Measurements from ENCODE around the gene GGACT. TPM values are rescaled to one million over a fixed set of nuclear protein-coding genes. Genes with fewer than 3 reads are reported as not detected.

The GGACT gene
- total and polyA plus RNA-seq, 2 of the 8 experiments (the other 6 are each of a cell fraction or from before 2014, with no cell fraction given): 1.1 to 1.5 TPM

GRCh38 chr13:100602493-100603111 lies 14.0 kb upstream of the GGACT start:
- Histone ChIP-seq H2BK12ac (ENCODE audit: low read depth, low read length) (no peak overlapping the region), H4K20me1 (replicated peaks in 1 of 2; ENCODE audit: control insufficient read depth in 1 of 2, insufficient read depth in 2 of 2, low read length in 2 of 2) (no peaks in the 10 kb centered on the region), H4K91ac (replicated peaks; ENCODE audit: insufficient read length, low read length) (no peak overlapping the region), H2AFZ (ENCODE audit: low read length) (no peak overlapping the region), H3K9ac (replicated peaks in 1 of 4; ENCODE audit: extremely low read depth in 1 of 4, low read depth in 3 of 4, low read length in 3 of 4) (no peak overlapping the region), H3K23me2 (ENCODE audit: low read depth, low read length) (no peaks in the 10 kb centered on the region), H3K27ac (ENCODE audit: low read depth, low read length) (no peak overlapping the region), H3K4me1 (replicated peaks in 1 of 4; ENCODE audit: control insufficient read depth in 3 of 4, insufficient read depth in 4 of 4, low read length in 3 of 4) (no peaks in the 10 kb centered on the region; a peak in 1 of 7 replicates), H3K79me1 (ENCODE audit: low read depth, low read length) (no peaks in the 10 kb centered on the region), H3K27me3 (replicated peaks in 1 of 4; ENCODE audit: control insufficient read depth in 3 of 4, extremely low read depth in 1 of 4, insufficient read depth in 3 of 4, low read length in 3 of 4) (no peaks in the 10 kb centered on the region), H2BK120ac (replicated peaks; ENCODE audit: low read depth, low read length) (no peak overlapping the region), H2AK5ac (ENCODE audit: low read depth, low read length) (no peak overlapping the region), H4K5ac (ENCODE audit: insufficient read length, low read depth, low read length) (no peak overlapping the region), H4K8ac (ENCODE audit: extremely low read depth, insufficient read depth, low read length) (no peak overlapping the region), H2BK15ac (ENCODE audit: low read length) (no peak overlapping the region), H3K4me2 (ENCODE audit: insufficient read depth in 1 of 2, low read depth in 2 of 2, low read length in 2 of 2) (no peak overlapping the region), H3K18ac (ENCODE audit: extremely low read depth, low read length) (no peak overlapping the region), H3K14ac (ENCODE audit: insufficient read length) (no peak overlapping the region), H3K23ac (ENCODE audit: insufficient read length) (no peak overlapping the region), H2BK5ac (ENCODE audit: low read depth, low read length) (no peak overlapping the region), H3K4ac (replicated peaks; ENCODE audit: insufficient read length, low read depth, low read length) (no peak overlapping the region), H2BK20ac (ENCODE audit: low read length) (no peak overlapping the region), H3K79me2 (ENCODE audit: control insufficient read depth in 1 of 2, insufficient read depth in 2 of 2, low read length in 2 of 2) (no peaks in the 10 kb centered on the region), H3K36me3 (ENCODE audit: control insufficient read depth in 2 of 4, insufficient read depth in 4 of 4, low read length in 3 of 4) (no peaks in the 10 kb centered on the region), H3K9me3 (ENCODE audit: insufficient read depth in 2 of 2, low read depth in 1 of 2, low read length in 1 of 2) (no peaks in the 10 kb centered on the region), H3K4me3 (ENCODE audit: extremely low read depth in 1 of 4, insufficient read depth in 2 of 4, low read depth in 3 of 4, low read length in 4 of 4) (no peak overlapping the region), H3K56ac (replicated peaks; ENCODE audit: insufficient read length, low read depth, low read length) (no peak overlapping the region)
- ChIA-PET CTCF (ENCODE audit: partially characterized antibody) (interaction anchor here (0.8 kb wide), 1 partner anchor 14 kb away, joined by 4 read pairs; the partner anchor contains the start of gene GGACT), POLR2A (ENCODE audit: partially characterized antibody) (interaction anchor here (0.9 kb wide), 1 partner anchor 23 kb away, joined by 3 read pairs; no protein-coding TSS in a partner anchor)
- FAIRE-seq (no peak), DNase-seq (ENCODE audit: low read depth in 1 of 2, low spot score in 2 of 2) (no peak)
- WGBS, 2 experiments (ENCODE audit: extremely low coverage in 1 of 2, insufficient coverage in 1 of 2, insufficient read length in 1 of 2, insufficient replicate concordance in 2 of 2, low coverage in 1 of 2, low lambda C conversion rate in 2 of 2, missing lambda C conversion rate in 1 of 2): 92% methylated on average over 8 of the region's 8 CpGs; no CpG with 5 or more reads in 1 of the 2 experiments
- no peak for TF ChIP-seq SIN3A (conservative IDR thresholded peaks at IDR 0.05 in 1 of 2, IDR thresholded peaks at IDR 0.05 in 1 of 2; ENCODE audit: low read depth in 1 of 2, low read length in 2 of 2)
- no peak for TF ChIP-seq CEBPB (IDR thresholded peaks at IDR 0.05; ENCODE audit: low read depth, low read length)
- no peak for TF ChIP-seq YY1 (IDR thresholded peaks at IDR 0.05; ENCODE audit: low read depth, low read length)
- no peak for TF ChIP-seq EZH2 (IDR thresholded peaks at IDR 0.05; ENCODE audit: low read depth, low read length, severe bottlenecking)
- TF ChIP-seq ATF3 (IDR thresholded peaks at IDR 0.05; ENCODE audit: insufficient read depth, low read depth, low read length): no peak
- TF ChIP-seq MAFK (IDR thresholded peaks at IDR 0.05; ENCODE audit: low read depth, low read length): no peak
- TF ChIP-seq HDAC2 (IDR thresholded peaks at IDR 0.05; ENCODE audit: borderline replicate concordance in 1 of 2, low read depth in 2 of 2, low read length in 2 of 2): no peak
- TF ChIP-seq POLR2A (IDR thresholded peaks at IDR 0.05; ENCODE audit: control extremely low read depth in 1 of 2, low read depth in 2 of 2, low read length in 2 of 2): no peak
- TF ChIP-seq RFX5 (IDR thresholded peaks at IDR 0.05; ENCODE audit: borderline replicate concordance, low read depth, low read length): no peak
- no peak for TF ChIP-seq NANOG (IDR thresholded peaks at IDR 0.05; ENCODE audit: insufficient read depth, low read depth, low read length, poor library complexity, severe bottlenecking)
- no peak for TF ChIP-seq SP1 (IDR thresholded peaks at IDR 0.05; ENCODE audit: low read depth, low read length)

All from H1 (cell line).